C4-2B (cell line): ENCODE measurements around the gene PDCD10.

Experiments used
- H3K27ac ChIP-seq: fragments of 450-650 bp; 2 replicates; pipeline ENCODE4 v1.5.1; 2017
- ZFX ChIP-seq: fragments of 450-650 bp; IDR thresholded peaks from 2 replicates; pipeline ENCODE4 v1.6.1; 2017
- TF ChIP-seq, protein P1 (sequence below): fragments of 450-650 bp; conservative IDR thresholded peaks from 2 replicates; pipeline ENCODE4 v1.5.1; 2017; ENCODE audit warnings: mild to moderate bottlenecking

PDCD10 gene

DNA sequence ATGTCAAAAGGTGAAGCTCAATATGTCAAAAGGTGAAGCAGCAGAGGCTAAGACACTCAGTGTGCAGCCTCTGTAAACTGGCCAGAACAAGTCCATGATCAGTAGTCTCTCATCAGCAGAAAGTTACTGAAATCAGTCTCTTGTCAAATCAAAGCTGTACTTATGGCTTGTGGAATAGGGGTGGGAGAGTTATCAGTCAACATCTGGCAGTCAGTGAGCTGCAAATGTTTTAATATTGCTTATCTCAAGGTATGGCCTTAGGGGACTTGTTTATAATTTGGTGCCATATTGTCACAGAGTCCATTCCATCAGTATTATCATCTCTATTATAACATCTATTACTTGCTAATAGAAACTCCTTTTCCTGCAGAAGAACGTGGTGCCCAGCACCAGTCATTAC lies 66.0 kb downstream of the PDCD10 start:
- no peak for TF ChIP-seq ZFX
- TF ChIP-seq, protein P1, sequence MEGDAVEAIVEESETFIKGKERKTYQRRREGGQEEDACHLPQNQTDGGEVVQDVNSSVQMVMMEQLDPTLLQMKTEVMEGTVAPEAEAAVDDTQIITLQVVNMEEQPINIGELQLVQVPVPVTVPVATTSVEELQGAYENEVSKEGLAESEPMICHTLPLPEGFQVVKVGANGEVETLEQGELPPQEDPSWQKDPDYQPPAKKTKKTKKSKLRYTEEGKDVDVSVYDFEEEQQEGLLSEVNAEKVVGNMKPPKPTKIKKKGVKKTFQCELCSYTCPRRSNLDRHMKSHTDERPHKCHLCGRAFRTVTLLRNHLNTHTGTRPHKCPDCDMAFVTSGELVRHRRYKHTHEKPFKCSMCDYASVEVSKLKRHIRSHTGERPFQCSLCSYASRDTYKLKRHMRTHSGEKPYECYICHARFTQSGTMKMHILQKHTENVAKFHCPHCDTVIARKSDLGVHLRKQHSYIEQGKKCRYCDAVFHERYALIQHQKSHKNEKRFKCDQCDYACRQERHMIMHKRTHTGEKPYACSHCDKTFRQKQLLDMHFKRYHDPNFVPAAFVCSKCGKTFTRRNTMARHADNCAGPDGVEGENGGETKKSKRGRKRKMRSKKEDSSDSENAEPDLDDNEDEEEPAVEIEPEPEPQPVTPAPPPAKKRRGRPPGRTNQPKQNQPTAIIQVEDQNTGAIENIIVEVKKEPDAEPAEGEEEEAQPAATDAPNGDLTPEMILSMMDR, result no peak
- no peak overlapping the region for H3K27ac ChIP-seq

DNA sequence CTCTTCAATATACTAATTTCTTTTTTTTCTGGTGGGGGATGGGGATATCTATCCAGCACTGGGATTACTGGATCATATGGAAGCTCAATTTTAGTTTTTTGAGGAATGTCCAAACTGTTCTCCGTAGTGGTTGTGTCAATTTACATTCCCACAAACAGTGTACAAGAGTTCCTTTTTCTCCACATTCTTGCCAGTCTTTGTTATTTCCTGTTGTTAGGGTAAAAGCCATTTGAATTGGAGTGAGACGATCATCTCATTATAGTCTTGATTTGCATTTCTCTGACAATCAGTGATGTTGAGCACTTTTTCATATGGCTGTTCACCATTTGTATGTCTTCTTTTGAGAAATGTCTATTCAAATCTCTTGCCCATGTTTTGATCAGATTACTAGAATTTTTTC lies 68.1 kb downstream of the PDCD10 start:
- H3K27ac ChIP-seq, result no peak overlapping the region
- TF ChIP-seq, protein P1, result no peak

DNA sequence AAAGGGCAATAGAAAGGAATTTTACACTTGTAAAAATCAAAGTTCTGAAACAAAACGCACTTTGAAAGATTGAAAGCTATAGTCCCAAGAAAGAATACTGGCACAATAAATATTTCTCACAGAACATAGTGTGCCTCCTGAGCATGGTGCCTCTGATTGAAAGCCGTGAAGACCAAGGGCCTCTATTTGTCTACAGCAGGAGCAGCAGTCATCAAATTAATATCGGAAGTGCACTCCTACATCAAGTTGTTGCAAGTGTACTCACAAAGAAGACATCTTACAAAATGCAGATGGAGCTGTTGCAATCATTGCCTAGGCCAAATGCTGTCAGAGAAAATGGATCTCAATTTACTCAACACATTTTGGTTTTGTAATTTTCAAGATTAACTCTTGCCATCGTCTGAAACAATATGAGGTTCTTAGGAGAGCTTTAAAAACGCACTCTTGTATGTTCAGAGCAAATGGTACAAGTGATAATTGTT lies 71.7 kb downstream of the PDCD10 start:
- H3K27ac ChIP-seq, result no peak overlapping the region
- TF ChIP-seq, protein P1, result no peak
- no peak for TF ChIP-seq ZFX

DNA sequence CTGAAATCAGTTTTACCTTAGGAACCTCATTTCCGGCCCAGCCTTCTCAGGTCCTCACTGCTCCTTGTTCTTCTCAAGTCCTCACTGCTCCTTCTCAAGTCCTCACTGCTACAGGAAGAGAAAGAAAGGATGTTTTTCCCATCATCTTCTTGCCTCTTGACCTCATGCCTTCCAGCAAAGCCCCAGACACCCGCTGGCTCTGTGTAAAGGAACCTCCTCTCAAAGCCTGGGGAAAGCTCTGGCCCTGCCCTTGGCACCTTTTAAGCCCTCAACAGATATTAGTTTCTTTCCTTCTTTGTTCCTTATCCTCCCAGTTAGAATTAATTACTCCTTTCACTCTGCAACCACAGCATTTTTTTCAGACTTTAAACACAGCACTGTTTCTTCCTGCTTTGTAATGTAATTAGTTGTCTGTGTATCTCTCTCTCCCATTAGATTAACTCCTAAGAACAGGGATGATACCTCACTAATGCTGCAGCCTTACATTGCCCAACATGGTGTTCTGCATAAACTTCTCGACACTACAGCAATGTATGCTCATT lies 76.9 kb downstream of the PDCD10 start:
- no peak overlapping the region for H3K27ac ChIP-seq
- TF ChIP-seq ZFX, result no peak
- TF ChIP-seq, protein P1, result no peak

DNA sequence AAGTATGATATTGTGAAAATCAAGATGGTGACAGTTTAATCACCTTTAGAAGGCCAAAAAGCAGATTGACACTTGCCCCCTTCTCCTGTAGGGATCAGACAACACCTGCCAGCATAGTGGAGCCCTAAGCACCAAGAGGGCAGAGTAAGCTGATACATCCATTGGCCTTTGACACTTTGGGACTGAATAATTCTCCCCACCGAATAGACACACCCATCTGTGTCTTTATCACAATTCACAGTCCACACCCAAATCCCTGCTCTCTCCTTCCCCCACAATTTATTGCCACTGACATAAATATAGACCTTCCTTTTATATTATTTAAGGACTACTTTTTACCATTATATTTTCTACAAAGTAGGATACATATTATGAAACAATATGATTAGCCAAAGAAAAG lies 77.9 kb downstream of the PDCD10 start:
- TF ChIP-seq, protein P1, result no peak
- no peak for TF ChIP-seq ZFX
- no peak overlapping the region for H3K27ac ChIP-seq

DNA sequence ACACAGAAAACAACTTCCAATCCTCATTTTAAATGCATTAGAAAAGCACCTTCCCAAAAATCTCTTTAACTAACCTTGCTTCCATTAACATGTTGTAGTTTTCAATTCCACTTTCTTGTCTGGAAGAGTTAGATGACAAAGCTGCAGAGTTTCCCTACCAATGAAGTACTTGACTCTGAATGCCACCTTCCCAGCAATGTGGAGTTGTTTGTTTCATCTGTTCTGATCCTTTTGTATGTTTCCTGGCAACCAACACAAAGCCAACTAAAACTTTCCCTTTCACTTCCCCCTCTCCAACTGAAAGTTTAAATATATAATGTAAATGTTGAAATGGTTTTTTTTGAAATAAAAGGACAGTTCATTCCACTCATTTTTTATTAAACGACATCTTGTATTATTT lies 80.9 kb downstream of the PDCD10 start, which contains the start of gene WDR49:
WDR49 (minus strand) TSS at position 183 of the 400 bp plus-strand sequence. CDS start 517 bp downstream, outside the sequence.
- H3K27ac ChIP-seq, result no peak within 1 kb of the TSS
- no peak for TF ChIP-seq ZFX
- TF ChIP-seq, protein P1, result no peak

DNA sequence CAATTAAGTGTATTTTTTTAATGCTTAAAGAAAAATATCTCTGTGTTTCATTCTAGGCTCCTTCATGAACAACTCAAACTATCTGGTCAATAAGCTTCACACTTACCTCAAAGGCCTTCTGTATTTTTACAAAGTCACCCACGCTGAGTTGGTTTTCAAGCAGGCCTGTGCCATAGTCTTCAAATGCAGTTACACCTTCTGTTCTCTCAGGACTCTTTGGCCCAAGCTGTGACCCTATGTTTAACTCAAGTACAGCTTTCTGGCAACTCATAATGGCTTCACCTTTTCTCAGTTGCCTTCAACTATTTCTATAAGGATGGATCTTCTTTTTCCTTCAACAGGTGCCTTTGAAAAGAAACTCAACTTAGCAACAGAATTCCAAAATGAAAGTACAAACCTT lies 81.5 kb downstream of the PDCD10 start:
- H3K27ac ChIP-seq, result no peak overlapping the region
- TF ChIP-seq ZFX, result no peak
- TF ChIP-seq, protein P1, result no peak
